ENCODE measurements around the gene ZNHIT1. TPM values are rescaled to one million over a fixed set of nuclear protein-coding genes. Genes with fewer than 3 reads are reported as not detected.

ZNHIT1 gene
- total and polyA plus RNA-seq, 4 donors = 52.7 to 149 (median 92.4) TPM

Small RNAs within 50 kb of the gene (small RNA-seq; reads per million reads assigned to genes)
- gene RNU6-1104P = 0.07 reads per million

Other genes starting within 250 kb of the ZNHIT1 start
- not detected for gene MUC12, start 248.6 kb upstream of the ZNHIT1 start, total RNA-seq
- under 1 TPM in 1 of 2 donors, not detected in 1; 0.16 TPM for gene MUC12, start 248.6 kb upstream of the ZNHIT1 start, polyA plus RNA-seq
- gene MUC17, start 198.1 kb upstream of the ZNHIT1 start, total RNA-seq = not detected
- not detected for gene MUC17, start 198.1 kb upstream of the ZNHIT1 start, polyA plus RNA-seq
- gene TRIM56, start 132.7 kb upstream of the ZNHIT1 start, total RNA-seq = 10 to 100 TPM in 1 of 2 donors, 1 to 10 TPM in 1; 9.2 to 15.6 TPM
- gene TRIM56, start 132.7 kb upstream of the ZNHIT1 start, polyA plus RNA-seq = 1 to 10 TPM; 4.8 to 6.1 TPM
- 10 to 100 TPM in 1 of 2 donors, under 1 TPM in 1; 0.93 to 10.2 TPM for gene SERPINE1, start 91.1 kb upstream of the ZNHIT1 start, total RNA-seq
- gene SERPINE1, start 91.1 kb upstream of the ZNHIT1 start, polyA plus RNA-seq = 10 to 100 TPM in 1 of 2 donors, 1 to 10 TPM in 1; 5.8 to 18.6 TPM
- gene AP1S1, start 63.7 kb upstream of the ZNHIT1 start, total RNA-seq = 10 to 100 TPM; 20.9 to 23.1 TPM
- 10 to 100 TPM; 13.8 to 25.7 TPM for gene AP1S1, start 63.7 kb upstream of the ZNHIT1 start, polyA plus RNA-seq
- not detected for gene VGF, start 52.6 kb upstream of the ZNHIT1 start, total RNA-seq
- not detected for gene VGF, start 52.6 kb upstream of the ZNHIT1 start, polyA plus RNA-seq
- not detected for gene NAT16, start 37.9 kb upstream of the ZNHIT1 start, total RNA-seq
- gene NAT16, start 37.9 kb upstream of the ZNHIT1 start, polyA plus RNA-seq = not detected
- 1 to 10 TPM; 1.8 to 4.2 TPM for gene MOGAT3, start 17.1 kb upstream of the ZNHIT1 start, total RNA-seq
- gene MOGAT3, start 17.1 kb upstream of the ZNHIT1 start, polyA plus RNA-seq = 1 to 10 TPM; 3.3 to 7.9 TPM
- 10 to 100 TPM; 19.4 to 32.1 TPM for gene PLOD3, start 584 bp upstream of the ZNHIT1 start, total RNA-seq
- 10 to 100 TPM; 23.2 to 42.9 TPM for gene PLOD3, start 584 bp upstream of the ZNHIT1 start, polyA plus RNA-seq
- 10 to 100 TPM in 1 of 2 donors, 1 to 10 TPM in 1; 5.2 to 12.4 TPM for gene CLDN15, start 19.6 kb downstream of the ZNHIT1 start, total RNA-seq
- 1 to 10 TPM; 3.7 to 4.0 TPM for gene CLDN15, start 19.6 kb downstream of the ZNHIT1 start, polyA plus RNA-seq
- gene FIS1, start 26.9 kb downstream of the ZNHIT1 start, total RNA-seq = 100 to 1,000 TPM; 112 to 133 TPM
- 100 to 1,000 TPM; 177 to 192 TPM for gene FIS1, start 26.9 kb downstream of the ZNHIT1 start, polyA plus RNA-seq
- gene IFT22, start 103.6 kb downstream of the ZNHIT1 start, total RNA-seq = 1 to 10 TPM; 5.5 to 6.6 TPM
- 1 to 10 TPM; 8.5 to 9.4 TPM for gene IFT22, start 103.6 kb downstream of the ZNHIT1 start, polyA plus RNA-seq
- gene COL26A1, start 144.7 kb downstream of the ZNHIT1 start, total RNA-seq = 1 to 10 TPM in 1 of 2 donors, under 1 TPM in 1; 0.89 to 1.8 TPM
- gene COL26A1, start 144.7 kb downstream of the ZNHIT1 start, polyA plus RNA-seq = 1 to 10 TPM in 1 of 2 donors, under 1 TPM in 1; 0.76 to 1.0 TPM

All from liver (tissue), 5 donors.